PFSK-1 (cell line): ENCODE measurements around the gene DAPK1.

ENCODE experiments used
- FOXP2 ChIP-seq: optimal IDR thresholded peaks from 2 replicates; pipeline ENCODE3; 2011; ENCODE audit warnings: borderline replicate concordance, control low read depth, inconsistent platforms; ENCODE audit not compliant: insufficient read depth; ENCODE audit errors: extremely low read length, extremely low read depth
- POLR2AphosphoS5 ChIP-seq: IDR thresholded peaks from 2 replicates; pipeline ENCODE4 v1.6.1; 2012; ENCODE audit warnings: low read depth, mild to moderate bottlenecking, control low read depth, low read length, moderate library complexity
- TAF1 ChIP-seq: IDR thresholded peaks from 2 replicates; pipeline ENCODE4 v1.6.1; 2012; ENCODE audit warnings: low read length, control low read depth, borderline replicate concordance; ENCODE audit not compliant: insufficient read depth

- TF ChIP-seq POLR2AphosphoS5 (no peak), FOXP2 (no peak), TAF1 (no peak)
Observed at GRCh38 chr9:87710443-87710842, 212.8 kb downstream of the DAPK1 start.
